GM12873 (cell line): ENCODE results near the gene UBAP2.

Experiments used
- TF ChIP-seq, protein P1 (sequence below): IDR thresholded peaks from 2 replicates; pipeline ENCODE4 v1.5.1; 2012; ENCODE audit warnings: low read depth, mild to moderate bottlenecking, moderate library complexity, low read length, control low read depth; ENCODE audit not compliant: insufficient read depth; ENCODE audit errors: missing control alignments

The UBAP2 gene, protein sequence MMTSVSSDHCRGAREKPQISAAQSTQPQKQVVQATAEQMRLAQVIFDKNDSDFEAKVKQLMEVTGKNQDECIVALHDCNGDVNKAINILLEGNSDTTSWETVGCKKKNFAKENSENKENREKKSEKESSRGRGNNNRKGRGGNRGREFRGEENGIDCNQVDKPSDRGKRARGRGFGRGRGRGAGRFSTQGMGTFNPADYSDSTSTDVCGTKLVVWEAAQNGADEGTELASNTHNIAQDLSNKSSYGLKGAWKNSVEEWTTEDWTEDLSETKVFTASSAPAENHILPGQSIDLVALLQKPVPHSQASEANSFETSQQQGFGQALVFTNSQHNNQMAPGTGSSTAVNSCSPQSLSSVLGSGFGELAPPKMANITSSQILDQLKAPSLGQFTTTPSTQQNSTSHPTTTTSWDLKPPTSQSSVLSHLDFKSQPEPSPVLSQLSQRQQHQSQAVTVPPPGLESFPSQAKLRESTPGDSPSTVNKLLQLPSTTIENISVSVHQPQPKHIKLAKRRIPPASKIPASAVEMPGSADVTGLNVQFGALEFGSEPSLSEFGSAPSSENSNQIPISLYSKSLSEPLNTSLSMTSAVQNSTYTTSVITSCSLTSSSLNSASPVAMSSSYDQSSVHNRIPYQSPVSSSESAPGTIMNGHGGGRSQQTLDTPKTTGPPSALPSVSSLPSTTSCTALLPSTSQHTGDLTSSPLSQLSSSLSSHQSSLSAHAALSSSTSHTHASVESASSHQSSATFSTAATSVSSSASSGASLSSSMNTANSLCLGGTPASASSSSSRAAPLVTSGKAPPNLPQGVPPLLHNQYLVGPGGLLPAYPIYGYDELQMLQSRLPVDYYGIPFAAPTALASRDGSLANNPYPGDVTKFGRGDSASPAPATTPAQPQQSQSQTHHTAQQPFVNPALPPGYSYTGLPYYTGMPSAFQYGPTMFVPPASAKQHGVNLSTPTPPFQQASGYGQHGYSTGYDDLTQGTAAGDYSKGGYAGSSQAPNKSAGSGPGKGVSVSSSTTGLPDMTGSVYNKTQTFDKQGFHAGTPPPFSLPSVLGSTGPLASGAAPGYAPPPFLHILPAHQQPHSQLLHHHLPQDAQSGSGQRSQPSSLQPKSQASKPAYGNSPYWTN

DNA sequence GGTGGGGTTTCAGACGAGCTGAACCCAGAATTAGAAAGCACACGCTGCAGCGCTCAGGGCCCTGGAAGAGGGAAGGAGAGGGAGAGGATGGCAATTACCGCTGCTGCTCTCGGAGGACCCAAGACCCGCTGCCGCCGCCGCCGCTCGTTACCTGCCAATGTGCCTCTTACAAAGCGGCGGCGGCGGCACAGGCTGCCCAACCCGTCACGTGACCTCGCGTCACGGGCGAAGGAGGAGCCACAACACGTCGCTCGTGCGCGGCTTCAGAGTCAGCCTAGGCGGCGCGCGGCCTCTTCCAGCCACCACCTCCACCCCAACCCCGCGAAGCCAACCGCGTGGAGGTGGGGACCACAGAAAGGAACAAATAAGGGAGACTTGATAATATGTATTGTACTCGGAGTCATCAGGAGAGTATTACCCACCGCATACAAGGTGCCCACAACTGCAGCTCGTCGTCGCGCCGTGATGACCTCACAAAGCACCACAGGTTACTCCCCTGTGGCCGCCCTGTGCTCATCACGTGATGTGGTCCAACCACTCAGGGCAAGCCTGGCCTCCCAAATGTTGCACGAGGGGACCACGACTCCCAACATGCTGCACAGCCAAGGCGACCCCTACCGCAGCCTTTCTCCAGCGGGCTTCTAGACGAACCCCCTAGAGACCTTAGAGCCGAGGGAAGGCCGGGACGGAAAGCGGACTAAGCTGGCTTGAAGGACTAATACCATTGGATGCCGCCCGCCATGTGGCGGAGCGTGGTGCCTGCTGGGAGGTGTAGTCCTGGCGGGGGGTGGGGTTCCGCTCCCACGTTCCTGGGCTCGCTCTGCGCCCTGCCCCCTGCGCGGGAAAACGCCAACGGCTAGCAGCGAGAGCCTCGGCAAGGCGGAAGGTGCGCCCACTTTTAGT is at the start of gene UBAP2:
Gene UBAP2, minus strand, starts transcription at position 161 of the 903 bp plus-strand sequence. CDS start 31,739 bp downstream, outside the sequence.
- TF ChIP-seq, protein P1, sequence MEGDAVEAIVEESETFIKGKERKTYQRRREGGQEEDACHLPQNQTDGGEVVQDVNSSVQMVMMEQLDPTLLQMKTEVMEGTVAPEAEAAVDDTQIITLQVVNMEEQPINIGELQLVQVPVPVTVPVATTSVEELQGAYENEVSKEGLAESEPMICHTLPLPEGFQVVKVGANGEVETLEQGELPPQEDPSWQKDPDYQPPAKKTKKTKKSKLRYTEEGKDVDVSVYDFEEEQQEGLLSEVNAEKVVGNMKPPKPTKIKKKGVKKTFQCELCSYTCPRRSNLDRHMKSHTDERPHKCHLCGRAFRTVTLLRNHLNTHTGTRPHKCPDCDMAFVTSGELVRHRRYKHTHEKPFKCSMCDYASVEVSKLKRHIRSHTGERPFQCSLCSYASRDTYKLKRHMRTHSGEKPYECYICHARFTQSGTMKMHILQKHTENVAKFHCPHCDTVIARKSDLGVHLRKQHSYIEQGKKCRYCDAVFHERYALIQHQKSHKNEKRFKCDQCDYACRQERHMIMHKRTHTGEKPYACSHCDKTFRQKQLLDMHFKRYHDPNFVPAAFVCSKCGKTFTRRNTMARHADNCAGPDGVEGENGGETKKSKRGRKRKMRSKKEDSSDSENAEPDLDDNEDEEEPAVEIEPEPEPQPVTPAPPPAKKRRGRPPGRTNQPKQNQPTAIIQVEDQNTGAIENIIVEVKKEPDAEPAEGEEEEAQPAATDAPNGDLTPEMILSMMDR = no peak

DNA sequence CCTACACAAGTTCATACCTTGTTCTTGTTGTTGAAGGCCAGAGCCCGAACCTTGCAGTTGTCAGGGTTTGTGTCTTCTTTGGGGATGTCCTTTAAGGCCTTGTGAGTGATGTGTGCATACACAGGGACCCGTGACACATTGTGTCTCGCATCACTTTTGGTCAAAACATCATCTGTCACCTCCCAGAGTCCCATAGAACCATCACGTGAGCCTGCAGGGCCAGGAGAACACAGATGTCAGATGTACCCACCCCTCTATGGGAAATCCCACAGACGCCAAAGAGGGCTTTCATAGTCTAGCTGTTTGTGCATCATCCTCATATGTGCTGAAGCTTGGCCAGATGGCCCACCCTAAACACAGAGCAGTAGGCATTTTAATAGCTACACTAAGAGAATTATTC is 49.6 kb upstream of the UBAP2 start:
- TF ChIP-seq, protein P1 = no peak

DNA sequence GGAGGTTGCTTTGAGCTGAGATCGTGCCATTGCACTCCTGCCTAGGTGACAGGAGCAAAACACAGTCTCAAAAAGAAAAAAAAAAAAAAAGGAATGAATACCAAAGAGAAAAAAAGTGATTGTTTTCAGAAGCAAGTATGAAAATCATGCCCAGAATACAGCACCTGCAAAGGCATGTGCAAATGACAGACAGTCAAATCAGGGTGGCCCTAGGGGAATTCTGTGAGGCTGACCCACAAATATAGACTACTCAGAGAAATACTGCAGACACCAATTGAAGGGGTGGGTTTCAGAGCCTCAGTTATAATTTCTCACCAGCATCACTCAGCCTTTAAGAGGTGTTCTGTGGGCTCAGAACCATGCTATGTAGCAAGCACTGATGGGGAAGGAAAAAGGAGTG is 49.2 kb upstream of the UBAP2 start:
- TF ChIP-seq, protein P1 = no peak

DNA sequence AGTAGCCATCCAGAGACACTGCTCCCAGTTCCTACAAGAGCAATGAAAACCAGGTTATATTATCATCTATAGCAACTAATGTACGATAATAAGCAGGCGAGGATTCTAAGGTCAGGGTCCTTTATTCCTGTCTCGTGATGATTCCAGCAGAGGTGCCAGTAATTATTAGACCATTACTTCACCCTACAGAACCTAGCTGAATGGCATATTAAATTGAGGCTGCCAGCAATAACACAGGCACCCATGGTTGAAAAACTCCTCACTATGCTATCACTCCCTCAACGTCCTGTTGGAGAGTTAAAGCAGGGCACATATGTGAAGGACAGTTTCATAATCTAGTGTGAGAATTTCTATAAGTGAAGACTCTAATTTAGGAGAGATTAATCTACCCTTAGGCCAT is 48.1 kb upstream of the UBAP2 start:
- TF ChIP-seq, protein P1 = no peak

DNA sequence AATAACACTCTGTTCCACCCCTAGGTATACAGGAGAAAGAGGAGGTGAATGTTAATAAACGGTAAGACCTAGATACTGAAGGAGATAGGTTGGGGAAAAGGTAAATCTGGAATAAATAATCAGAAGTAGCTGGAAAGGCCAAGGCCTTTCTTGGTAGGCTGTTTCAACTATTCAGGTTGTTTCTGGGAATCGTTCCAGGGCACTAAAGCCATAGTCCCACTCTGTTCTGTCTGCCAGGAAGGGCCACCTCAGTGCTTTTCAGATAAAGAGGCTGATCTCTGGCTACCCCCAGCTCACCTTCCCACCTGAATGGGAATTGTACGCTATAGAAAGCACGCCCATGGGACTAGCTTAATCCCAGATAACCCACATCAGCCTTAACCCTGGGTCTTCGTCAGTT is 44.9 kb upstream of the UBAP2 start:
- TF ChIP-seq, protein P1 = no peak

DNA sequence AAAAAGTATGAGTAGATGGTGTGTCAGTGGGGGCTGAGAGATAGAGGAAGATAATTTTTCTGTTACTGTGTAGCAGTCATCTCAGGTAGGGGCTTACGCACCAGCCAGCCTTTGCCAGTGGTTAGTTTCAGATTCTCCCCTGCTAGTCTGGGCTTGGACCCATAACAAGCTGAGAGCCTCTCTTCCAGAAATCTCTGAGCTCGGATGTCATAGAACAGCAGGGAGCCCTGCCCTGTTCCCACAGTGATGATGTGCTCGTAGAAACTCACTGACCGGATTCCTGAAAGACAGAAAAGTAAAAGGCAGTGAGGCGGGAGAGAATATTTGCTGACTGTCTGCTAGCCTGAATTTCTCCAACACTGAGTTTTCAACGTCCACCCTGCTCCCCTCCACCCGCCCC is 40.6 kb upstream of the UBAP2 start:
- TF ChIP-seq, protein P1 = no peak
